ENCODE measurements around the gene ATG12.

DNA sequence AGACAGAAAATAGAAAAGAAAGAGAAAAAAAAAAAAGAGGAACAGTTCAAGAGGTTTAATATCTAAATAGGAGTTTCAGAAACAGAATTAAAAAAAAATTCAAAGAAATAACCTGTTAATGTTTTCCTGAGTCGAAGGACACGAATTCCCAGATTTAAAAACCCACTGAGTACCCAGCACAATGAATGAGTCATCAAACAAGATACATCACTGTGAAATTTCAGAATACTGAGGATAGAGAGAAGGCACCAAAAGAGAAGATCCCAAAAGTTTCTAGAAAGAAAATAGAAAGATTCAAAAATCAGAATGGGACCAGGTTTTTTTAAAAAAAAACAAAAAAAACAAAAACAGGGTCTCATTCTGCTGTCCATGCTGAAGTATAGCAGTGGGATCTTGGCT is 33.7 kb downstream of the ATG12 start:
- TF ChIP-seq CTCF (conservative IDR thresholded peaks at IDR 0.05; ENCODE audit: low read depth in 2 of 2) = no peak
- no peak for TF ChIP-seq POLR2AphosphoS5 (IDR thresholded peaks at IDR 0.05; ENCODE audit: low read depth)
- TF ChIP-seq EZH2phosphoT487 (IDR thresholded peaks at IDR 0.05; ENCODE audit: unreplicated experiment) = no peak
- no peak for TF ChIP-seq JUNB (IDR thresholded peaks at IDR 0.05; ENCODE audit: unreplicated experiment)

Measured in GM23338 (cell line).